ENCODE results near the gene HEPN1.

- TF ChIP-seq CTCF (IDR thresholded peaks at IDR 0.05) (no peak), POLR2A (IDR thresholded peaks at IDR 0.05) (no peak)
These were observed 20.3 kb upstream of the HEPN1 start for GRCh38 chr11:124898711-124899110.
